ENCODE measurements around the gene SPRY2.

SPRY2 gene

DNA sequence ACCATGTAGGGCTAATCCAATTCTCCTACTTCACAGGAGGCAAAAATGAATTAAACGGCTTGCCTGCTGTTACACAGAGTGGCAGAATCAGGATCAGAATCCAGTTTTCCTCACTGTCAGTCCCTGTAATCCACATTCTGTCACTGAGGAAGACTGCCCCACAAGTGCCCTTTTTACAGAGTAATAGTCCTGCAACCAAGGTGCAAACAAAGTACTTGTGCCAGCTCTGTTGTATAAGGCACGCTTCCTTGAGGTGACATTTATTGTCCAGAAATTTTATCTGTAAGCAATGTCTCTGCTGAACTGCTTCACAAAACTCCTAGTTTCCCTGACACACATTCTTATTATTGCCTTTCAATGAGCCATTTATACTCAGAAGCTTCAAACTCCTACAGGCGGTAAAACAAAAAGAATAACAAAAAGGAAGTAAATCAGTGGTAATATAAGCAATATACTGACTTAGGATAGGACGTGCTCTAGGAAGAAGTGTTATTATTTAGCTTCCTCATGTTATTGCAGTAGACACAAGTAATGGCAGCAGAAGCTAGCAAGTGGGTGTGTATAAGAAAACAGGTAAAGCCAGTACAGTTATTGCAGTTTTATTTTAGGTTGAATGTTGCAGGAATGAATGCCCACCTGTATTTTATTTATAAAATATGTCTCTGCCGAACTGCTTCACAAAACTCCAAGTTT lies 28.8 kb downstream of the SPRY2 start:
- DNase-seq, result no peak

DNA sequence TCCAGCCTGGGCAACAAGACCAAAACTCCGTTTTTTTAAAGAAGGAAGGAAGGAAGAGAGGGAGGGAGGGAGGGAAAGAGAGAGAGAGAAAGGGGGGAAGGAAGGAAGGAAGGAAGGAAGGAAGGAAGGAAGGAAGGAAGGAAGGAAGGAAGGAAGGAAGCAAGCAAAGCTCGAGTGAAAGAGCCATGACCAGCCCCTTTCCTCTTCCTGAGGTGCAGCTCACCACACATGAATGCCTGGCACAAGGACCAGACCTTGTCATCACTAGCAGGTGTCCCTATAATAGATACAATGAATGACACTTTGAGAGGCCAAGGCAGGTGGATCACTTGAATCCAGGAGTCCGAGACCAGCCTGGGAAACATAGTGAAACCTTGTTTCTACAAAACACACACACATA lies 31.0 kb downstream of the SPRY2 start:
- no peak for DNase-seq

DNA sequence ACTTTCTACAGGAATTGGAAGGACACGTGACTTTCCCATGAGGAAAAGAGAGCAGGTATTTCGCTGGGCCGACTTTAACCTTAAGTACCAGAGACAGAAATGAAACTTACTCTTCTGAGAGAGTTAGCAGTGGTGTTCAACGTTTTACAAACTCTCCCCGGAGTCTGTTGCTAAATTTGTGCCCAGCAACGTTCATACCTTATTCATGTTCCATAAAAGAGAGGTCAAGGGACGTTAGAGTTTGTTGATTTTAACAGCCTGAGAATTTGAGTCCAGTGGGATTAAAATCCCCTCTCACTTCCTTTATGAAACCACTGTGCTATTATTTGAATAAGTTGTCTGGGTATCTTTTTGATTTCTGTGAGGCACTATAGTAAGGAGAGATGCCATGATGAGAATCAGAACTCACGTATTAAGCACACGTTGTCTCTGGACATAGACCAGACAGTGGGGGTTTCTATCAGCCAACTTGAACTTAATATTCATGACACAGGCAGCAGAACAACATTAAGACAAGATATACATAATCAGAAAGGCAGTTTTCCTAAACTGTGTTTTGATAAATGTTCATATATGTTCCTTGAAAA lies 33.4 kb downstream of the SPRY2 start:
- no peak for DNase-seq

DNA sequence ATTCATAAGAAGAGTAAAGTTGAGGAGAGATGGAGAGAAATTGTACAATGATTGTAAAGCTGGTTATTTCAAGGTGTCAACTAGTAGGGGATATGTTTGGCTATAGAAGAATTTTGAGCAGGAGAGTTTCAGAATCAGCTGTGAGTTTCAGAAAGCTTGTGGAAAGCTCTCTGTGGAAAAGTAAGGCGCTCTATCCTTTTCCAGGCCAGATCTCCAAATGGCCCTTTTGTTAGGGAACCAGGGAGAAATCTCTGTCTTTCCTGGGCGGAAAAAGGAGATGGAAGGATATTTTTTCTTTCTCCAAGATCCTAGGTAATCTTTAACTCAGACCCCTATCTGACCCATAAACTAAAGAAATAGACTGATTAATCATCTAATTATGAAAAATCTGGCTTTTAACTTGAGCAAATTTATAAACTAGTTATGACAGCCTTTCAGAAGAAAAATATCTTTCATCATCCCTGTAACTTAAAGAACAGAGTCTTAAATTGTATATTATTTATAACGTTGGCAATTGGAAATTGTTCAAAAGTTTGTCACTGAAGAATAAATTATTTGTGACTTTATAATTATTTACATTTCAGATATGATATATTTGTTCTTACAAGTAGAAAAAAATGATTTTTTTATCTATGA lies 34.5 kb downstream of the SPRY2 start:
- DNase-seq, result no peak

DNA sequence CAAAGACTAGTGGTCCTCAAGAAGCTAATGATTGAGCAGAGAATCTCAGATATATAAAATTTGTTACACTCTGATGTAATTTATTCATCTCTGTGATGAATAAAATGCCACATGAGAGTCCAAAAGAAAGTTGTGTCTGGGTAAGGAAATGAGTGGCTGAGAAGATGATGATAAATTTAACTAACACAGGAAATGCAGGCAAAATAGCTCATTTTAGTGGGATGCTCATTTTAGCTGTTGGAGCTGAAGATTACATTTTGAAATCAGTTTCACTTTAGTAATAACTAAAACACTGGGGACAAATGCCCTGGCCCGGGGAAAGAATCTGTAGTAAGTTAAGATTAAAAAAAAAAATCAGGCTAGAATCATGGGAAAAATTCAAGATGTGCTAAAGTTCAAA lies 35.2 kb downstream of the SPRY2 start:
- no peak for DNase-seq

DNA sequence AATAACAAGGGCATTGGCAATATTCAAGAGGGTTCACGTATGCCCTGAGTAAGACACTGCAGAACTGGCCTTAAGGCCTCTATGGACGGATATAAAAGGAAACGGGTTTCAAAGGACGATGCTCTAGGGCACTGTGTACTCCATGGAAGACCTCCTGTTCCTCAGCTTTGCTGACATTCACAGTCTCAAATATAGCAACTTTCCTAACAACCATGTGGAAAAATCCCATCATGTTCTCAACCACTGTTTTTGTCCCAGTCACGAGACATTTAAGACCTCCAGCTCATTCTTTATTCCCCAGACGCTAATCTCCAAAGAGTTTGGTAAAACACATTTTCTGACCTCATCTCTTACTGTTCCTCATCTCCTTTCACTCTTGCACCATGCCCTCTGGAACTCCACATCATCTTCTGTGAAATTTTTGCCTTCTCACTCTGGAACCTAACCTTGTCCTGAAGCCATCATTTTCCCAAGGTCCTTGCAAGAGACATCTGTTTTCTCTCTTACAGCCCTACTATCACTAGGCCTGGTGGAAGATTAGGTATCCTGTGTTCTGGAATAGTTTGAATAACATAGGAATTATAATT lies 37.6 kb downstream of the SPRY2 start:
- no peak for DNase-seq

DNA sequence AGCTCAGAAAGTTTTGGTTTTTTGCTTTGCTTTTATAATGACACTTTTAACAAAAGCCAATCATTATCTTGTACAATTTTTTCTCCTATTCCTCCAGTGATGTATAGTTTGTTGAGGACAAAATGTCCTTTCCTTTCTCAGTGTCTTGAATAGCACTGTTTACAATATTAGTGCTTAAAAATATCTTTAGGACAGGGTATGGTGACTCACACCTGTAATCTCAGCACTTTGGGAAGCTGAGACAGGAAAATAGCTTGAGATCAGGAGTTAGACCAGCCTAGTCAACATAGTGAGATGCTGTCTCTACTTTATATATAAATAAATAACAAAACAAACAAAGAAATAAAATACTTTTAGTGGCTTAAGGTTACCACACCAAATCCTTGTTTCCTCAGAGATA lies 41.9 kb downstream of the SPRY2 start:
- DNase-seq, result no peak

DNA sequence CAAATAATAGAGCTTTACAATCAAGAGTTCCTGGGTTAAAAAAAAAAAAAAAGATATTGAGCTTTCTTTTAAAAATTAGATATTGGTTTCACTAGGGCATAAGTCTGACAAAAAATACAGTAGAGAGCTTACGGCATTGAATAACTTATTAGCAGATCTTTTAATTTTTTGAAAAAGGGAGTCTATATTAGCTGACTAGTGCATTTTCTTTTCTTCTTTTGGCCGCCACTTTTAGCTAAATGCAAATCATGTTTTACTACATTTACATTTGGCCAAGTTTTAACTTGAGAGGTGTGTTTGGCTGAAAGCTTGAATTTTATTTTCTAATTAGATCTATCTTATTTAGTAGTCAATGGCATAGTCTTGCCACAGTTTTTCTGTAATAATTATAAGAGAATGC lies 43.4 kb downstream of the SPRY2 start:
- DNase-seq, result no peak

DNA sequence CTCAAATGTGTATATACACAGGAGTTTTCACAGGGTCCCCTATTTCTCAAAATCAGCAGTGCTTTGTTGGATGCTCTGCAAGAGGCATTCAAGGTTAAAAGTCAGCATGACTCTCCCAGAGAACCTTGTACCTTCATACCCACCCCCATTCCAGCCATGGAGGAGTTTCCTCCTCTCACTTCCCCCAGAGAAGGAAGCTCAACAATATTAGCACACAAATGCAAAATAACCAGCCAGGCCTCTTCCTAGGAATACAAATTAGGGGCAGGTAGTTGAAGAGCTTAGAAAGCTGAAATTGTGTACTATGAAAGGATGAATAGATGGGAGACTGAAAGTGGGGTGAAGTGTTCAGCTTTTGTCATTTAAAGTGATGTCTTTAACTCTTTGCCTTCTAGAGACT lies 43.8 kb downstream of the SPRY2 start:
- DNase-seq, result no peak

DNA sequence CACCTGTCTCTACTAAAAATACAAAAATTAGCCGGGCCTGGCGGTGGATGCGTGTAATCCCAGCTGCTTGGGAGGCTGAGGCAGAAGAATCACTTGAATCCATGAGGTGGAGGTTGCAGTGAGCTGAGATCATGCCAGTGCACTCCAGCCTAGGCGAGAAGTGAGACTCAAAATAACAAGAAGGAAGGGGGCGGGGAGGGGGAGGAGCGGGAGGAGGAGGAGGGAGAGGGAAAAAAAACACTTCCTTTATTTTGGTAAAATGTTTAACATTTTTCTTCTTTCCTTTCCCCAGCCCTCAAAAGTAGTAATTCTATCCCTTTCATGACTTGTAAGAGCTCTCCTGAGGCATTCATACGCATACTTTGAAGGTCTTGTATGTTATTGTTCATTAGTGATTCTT lies 44.3 kb downstream of the SPRY2 start:
- DNase-seq, result no peak

DNA sequence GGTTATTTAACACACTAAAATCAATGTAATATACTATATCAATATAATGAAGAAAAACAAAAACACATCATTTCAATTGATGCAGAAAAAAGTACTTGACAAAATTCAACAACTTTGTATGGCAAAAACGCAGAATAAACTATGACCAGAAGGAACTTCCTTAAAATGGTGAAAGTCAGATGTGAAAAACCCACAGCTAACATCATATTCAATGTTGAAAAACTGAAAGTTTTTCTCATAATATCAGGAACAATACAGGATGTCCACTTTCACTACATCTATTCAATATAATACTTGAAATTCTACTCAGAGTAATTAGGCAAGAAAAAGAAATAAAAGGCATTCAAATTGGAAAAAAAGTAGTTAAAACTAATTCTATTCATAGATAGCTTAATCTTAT lies 50.3 kb downstream of the SPRY2 start:
- no peak for DNase-seq

Data from stimulated activated naive CD4-positive, alpha-beta T cell (primary cell).